ENCODE measurements around the gene FRAT1.

The FRAT1 gene

DNA sequence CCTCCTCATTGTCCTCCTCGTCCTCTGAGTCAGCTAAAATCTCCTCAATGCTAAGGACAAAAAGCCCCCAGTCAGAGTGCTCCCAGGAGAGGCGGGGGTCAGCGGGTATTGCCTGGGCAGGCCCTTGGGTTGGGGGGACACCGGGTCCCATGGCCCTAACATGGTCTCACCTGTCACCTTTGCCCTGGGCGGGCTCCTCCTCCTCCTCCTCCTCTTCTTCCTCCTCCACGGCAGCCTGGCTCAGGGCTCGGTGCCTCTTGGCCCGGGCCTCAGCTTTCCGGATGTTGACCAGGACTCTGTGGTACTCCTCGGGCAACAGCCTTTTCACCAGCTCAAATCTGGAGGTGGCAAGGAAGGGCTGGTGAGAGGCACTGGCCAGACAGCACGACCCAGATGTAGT, 47.5 kb downstream of the FRAT1 start:
- no peak for TF ChIP-seq CTCF (IDR thresholded peaks at IDR 0.05; ENCODE audit: low read depth, low read length)
- H3K4me3 ChIP-seq (ENCODE audit: low read depth, low read length) = no peak overlapping the region
- in situ Hi-C loops (cut with HindIII; ENCODE audit: low sequenced_read_pairs) = no loop called here
- no peak for DNase-seq (ENCODE audit: low read depth, low spot score)

GRCh38 chr10:97367126-97367649, 48.1 kb downstream of the FRAT1 start:
- DNase-seq (ENCODE audit: low read depth, low spot score) = no peak
- TF ChIP-seq CTCF (IDR thresholded peaks at IDR 0.05; ENCODE audit: low read depth, low read length) = no peak
- no peak overlapping the region for H3K4me3 ChIP-seq (ENCODE audit: low read depth, low read length)
- in situ Hi-C loops (cut with HindIII; ENCODE audit: low sequenced_read_pairs) = no loop called here
